ENCODE results near the gene C17orf107. TPM values are rescaled to one million over a fixed set of nuclear protein-coding genes. Genes with fewer than 3 reads are reported as not detected.
A peak's percentile ranks its signal among the peaks of the same experiment; 100 is the strongest.

The C17orf107 gene
- total and polyA plus RNA-seq, 9 of the 15 experiments (the other 6 are each of a cell fraction or from before 2014, with no cell fraction given) = 0.05 to 0.29 (median 0.07) TPM; not detected in 4

DNA sequence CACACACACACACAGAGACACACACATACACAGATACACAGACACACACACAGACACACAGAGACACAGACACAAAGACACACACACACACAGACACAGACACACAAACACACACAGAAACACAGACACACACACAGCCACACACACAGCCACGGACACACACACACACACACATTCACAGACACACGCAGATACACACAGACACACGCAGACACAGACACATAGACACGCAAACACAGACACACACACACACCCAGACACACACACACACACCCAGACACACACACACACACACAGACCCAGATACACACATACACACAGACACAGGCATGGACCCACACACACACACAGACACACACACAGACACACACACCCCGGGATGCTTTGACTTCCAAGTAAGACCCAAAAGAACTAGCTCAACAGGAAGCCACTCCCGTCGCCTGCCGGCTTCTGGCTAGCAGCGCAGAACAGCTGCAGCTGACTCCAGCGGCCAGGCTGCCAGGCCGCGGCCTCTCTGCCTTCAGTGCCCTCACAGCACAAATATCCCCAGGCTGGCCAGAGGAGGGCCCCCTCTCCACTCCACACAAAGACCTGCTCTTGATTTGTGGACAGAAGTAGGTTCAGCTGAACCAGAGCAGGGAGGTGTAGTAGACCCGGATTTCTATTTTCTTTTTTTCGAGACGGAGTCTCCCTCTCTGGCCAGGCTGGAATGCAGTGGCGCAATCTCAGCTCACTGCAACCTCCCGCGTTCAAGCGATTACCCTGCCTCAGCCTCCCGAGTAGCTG is 9.6 kb downstream of the C17orf107 start (continued):
- TF ChIP-seq, protein P1, sequence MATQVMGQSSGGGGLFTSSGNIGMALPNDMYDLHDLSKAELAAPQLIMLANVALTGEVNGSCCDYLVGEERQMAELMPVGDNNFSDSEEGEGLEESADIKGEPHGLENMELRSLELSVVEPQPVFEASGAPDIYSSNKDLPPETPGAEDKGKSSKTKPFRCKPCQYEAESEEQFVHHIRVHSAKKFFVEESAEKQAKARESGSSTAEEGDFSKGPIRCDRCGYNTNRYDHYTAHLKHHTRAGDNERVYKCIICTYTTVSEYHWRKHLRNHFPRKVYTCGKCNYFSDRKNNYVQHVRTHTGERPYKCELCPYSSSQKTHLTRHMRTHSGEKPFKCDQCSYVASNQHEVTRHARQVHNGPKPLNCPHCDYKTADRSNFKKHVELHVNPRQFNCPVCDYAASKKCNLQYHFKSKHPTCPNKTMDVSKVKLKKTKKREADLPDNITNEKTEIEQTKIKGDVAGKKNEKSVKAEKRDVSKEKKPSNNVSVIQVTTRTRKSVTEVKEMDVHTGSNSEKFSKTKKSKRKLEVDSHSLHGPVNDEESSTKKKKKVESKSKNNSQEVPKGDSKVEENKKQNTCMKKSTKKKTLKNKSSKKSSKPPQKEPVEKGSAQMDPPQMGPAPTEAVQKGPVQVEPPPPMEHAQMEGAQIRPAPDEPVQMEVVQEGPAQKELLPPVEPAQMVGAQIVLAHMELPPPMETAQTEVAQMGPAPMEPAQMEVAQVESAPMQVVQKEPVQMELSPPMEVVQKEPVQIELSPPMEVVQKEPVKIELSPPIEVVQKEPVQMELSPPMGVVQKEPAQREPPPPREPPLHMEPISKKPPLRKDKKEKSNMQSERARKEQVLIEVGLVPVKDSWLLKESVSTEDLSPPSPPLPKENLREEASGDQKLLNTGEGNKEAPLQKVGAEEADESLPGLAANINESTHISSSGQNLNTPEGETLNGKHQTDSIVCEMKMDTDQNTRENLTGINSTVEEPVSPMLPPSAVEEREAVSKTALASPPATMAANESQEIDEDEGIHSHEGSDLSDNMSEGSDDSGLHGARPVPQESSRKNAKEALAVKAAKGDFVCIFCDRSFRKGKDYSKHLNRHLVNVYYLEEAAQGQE (IDR thresholded peaks at IDR 0.05; ENCODE audit: borderline replicate concordance) = peak; percentile 77
- TF ChIP-seq, protein P1 (CRISPR knock-in tag; IDR thresholded peaks at IDR 0.05; ENCODE audit: low read depth) = no peak
- TF ChIP-seq, protein P2, sequence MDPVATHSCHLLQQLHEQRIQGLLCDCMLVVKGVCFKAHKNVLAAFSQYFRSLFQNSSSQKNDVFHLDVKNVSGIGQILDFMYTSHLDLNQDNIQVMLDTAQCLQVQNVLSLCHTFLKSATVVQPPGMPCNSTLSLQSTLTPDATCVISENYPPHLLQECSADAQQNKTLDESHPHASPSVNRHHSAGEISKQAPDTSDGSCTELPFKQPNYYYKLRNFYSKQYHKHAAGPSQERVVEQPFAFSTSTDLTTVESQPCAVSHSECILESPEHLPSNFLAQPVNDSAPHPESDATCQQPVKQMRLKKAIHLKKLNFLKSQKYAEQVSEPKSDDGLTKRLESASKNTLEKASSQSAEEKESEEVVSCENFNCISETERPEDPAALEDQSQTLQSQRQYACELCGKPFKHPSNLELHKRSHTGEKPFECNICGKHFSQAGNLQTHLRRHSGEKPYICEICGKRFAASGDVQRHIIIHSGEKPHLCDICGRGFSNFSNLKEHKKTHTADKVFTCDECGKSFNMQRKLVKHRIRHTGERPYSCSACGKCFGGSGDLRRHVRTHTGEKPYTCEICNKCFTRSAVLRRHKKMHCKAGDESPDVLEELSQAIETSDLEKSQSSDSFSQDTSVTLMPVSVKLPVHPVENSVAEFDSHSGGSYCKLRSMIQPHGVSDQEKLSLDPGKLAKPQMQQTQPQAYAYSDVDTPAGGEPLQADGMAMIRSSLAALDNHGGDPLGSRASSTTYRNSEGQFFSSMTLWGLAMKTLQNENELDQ (CRISPR knock-in tag; IDR thresholded peaks at IDR 0.05; ENCODE audit: borderline replicate concordance) = no peak
- no peak for TF ChIP-seq SNIP1 (IDR thresholded peaks at IDR 0.05; ENCODE audit: low read depth)
- TF ChIP-seq, protein P3, sequence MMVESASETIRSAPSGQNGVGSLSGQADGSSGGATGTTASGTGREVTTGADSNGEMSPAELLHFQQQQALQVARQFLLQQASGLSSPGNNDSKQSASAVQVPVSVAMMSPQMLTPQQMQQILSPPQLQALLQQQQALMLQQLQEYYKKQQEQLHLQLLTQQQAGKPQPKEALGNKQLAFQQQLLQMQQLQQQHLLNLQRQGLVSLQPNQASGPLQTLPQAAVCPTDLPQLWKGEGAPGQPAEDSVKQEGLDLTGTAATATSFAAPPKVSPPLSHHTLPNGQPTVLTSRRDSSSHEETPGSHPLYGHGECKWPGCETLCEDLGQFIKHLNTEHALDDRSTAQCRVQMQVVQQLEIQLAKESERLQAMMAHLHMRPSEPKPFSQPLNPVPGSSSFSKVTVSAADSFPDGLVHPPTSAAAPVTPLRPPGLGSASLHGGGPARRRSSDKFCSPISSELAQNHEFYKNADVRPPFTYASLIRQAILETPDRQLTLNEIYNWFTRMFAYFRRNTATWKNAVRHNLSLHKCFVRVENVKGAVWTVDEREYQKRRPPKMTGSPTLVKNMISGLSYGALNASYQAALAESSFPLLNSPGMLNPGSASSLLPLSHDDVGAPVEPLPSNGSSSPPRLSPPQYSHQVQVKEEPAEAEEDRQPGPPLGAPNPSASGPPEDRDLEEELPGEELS (CRISPR knock-in tag; IDR thresholded peaks at IDR 0.05; ENCODE audit: borderline replicate concordance) = no peak
- TF ChIP-seq, protein P4, sequence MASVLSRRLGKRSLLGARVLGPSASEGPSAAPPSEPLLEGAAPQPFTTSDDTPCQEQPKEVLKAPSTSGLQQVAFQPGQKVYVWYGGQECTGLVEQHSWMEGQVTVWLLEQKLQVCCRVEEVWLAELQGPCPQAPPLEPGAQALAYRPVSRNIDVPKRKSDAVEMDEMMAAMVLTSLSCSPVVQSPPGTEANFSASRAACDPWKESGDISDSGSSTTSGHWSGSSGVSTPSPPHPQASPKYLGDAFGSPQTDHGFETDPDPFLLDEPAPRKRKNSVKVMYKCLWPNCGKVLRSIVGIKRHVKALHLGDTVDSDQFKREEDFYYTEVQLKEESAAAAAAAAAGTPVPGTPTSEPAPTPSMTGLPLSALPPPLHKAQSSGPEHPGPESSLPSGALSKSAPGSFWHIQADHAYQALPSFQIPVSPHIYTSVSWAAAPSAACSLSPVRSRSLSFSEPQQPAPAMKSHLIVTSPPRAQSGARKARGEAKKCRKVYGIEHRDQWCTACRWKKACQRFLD (CRISPR knock-in tag; IDR thresholded peaks at IDR 0.05) = no peak
- TF ChIP-seq, protein P5, sequence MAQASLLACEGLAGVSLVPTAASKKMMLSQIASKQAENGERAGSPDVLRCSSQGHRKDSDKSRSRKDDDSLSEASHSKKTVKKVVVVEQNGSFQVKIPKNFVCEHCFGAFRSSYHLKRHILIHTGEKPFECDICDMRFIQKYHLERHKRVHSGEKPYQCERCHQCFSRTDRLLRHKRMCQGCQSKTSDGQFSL (CRISPR knock-in tag; IDR thresholded peaks at IDR 0.05) = no peak
- TF ChIP-seq, protein P5 (tag; IDR thresholded peaks at IDR 0.05) = no peak
- no peak for TF ChIP-seq GTF2E2 (tag; IDR thresholded peaks at IDR 0.05)
- no peak for TF ChIP-seq PHF21A (IDR thresholded peaks at IDR 0.05; ENCODE audit: borderline replicate concordance, low read depth)
- no peak for TF ChIP-seq RBM34 (IDR thresholded peaks at IDR 0.05; ENCODE audit: borderline replicate concordance, insufficient read depth, low read length)
